ENCODE results near the gene COX5A. TPM values are rescaled to one million over a fixed set of nuclear protein-coding genes. Genes with fewer than 3 reads are reported as not detected.
A peak's percentile ranks its signal among the peaks of the same experiment; 100 is the strongest.

COX5A gene
- total and polyA plus RNA-seq, 2 of the 4 experiments (the other 2 are of a cell fraction) = 39.8 to 141 TPM

- Histone ChIP-seq H2BK20ac (ENCODE audit: low read depth, low read length) (no peak overlapping the region), H3K9me3 (ENCODE audit: control insufficient read depth, insufficient read depth, low read length) (no peaks in the 10 kb centered on the region), H3K79me1 (ENCODE audit: low read depth in 1 of 2, low read length in 2 of 2) (no peaks in the 10 kb centered on the region), H3K9ac (ENCODE audit: low read depth, low read length) (no peak overlapping the region), H2BK120ac (ENCODE audit: low read depth, low read length) (no peak overlapping the region; the same call in 1 of the 2 replicates), H2AK5ac (ENCODE audit: low read depth, low read length) (no peak overlapping the region), H4K20me1 (ENCODE audit: insufficient read depth, low read length) (no peaks in the 10 kb centered on the region), H3K4me1 (ENCODE audit: control insufficient read depth, insufficient read depth, low read length) (no peaks in the 10 kb centered on the region), H3K14ac (replicated peaks; ENCODE audit: low read depth, low read length) (no peak overlapping the region), H3K18ac (ENCODE audit: low read depth, low read length) (no peak overlapping the region), H4K8ac (ENCODE audit: low read depth in 2 of 2, low read length in 2 of 2) (no peak overlapping the region), H2AK9ac (replicated peaks; ENCODE audit: low read depth, low read length, poor library complexity) (no peak overlapping the region), H4K5ac (ENCODE audit: low read depth, low read length) (no peak overlapping the region), H2AFZ (replicated peaks; ENCODE audit: low read length, poor library complexity) (peak overlapping the region; percentile 74), H3K23ac (ENCODE audit: low read depth, low read length) (0 out of 2 replicates have a peak overlapping the region, but pooled peaks have one; percentile 16), H3K27ac (ENCODE audit: insufficient read depth, low read length) (no peak overlapping the region), H4K91ac (ENCODE audit: insufficient read depth, low read depth, low read length) (no peak overlapping the region), H3K9me1 (ENCODE audit: insufficient read depth, low read length) (no peaks in the 10 kb centered on the region), H3K27me3 (ENCODE audit: control insufficient read depth, insufficient read depth, low read length) (peaks cover 19% of the 10 kb centered on the region), H2BK5ac (ENCODE audit: low read depth, low read length, poor library complexity, severe bottlenecking) (no peak overlapping the region), H3K56ac (ENCODE audit: extremely low read depth, insufficient read depth, low read length) (no peak overlapping the region), H3K4me3 (ENCODE audit: insufficient read depth, low read depth, low read length) (no peak overlapping the region), H3K4me2 (ENCODE audit: low read depth, low read length) (no peak overlapping the region), H3K4ac (ENCODE audit: low read depth, low read length) (no peak overlapping the region), H3K36me3 (ENCODE audit: control insufficient read depth, insufficient read depth, low read length) (no peaks in the 10 kb centered on the region), H2BK15ac (ENCODE audit: low read depth, low read length) (0 out of 3 replicates have a peak overlapping the region, but pooled peaks have one; percentile 2)
- DNase-seq = peak; percentile 51
- no CpG with 5 or more reads among the region's 3 CpGs for WGBS, 2 experiments (ENCODE audit: extremely low coverage in 2 of 2, insufficient read length in 1 of 2)
- CTCF ChIA-PET = no interaction called here
- POLR2A ChIA-PET (ENCODE audit: unreplicated experiment) = no interaction called here
- dilution Hi-C loops (cut with HindIII; ENCODE audit: low sequenced_read_pairs, unreplicated experiment) = no loop called here
- intact Hi-C loops (cut with micrococcal nuclease) = no loop called here
- in situ Hi-C loops (cut with MboI; ENCODE audit: low sequenced_read_pairs) = no loop called here
- no peak for TF ChIP-seq NFE2L2 (IDR thresholded peaks at IDR 0.05; ENCODE audit: low read depth, low read length)
- peak; percentile 57 for TF ChIP-seq MAFK (IDR thresholded peaks at IDR 0.05; ENCODE audit: low read depth, low read length)
- no peak for ATAC-seq (ENCODE audit: low read depth)
- no TSS peak for BruUV-seq (replicated peaks)
These were observed 26.9 kb upstream of the COX5A start for GRCh38 chr15:74964794-74965193.
